H1 (cell line): ENCODE measurements around the gene DBP. TPM values are rescaled to one million over a fixed set of nuclear protein-coding genes. Genes with fewer than 3 reads are reported as not detected.

Experiments used
- CTCF ChIA-PET: fragments of 300-600 bp; sonication (Branson Sonifier 250); formaldehyde crosslinking; loops from one replicate; lab custom pipeline; 2021; ENCODE audit not compliant: partially characterized antibody; lab: Charles Lee
- POLR2A ChIA-PET: fragments of 300-600 bp; sonication (Branson Sonifier 250); formaldehyde crosslinking; loops from one replicate; lab custom pipeline; 2021; ENCODE audit warnings: inconsistent platforms; ENCODE audit not compliant: partially characterized antibody; lab: Charles Lee
- DNase-seq, 2 experiments: peaks; one replicate each; pipeline versions ENCODE4 v3.0.0 to v3.0.0-alpha.2; 2010 to 2022; ENCODE audit warnings: low spot score in 2 of 2, low read depth in 1 of 2, mixed read lengths in 1 of 2
- FAIRE-seq: peaks from 2 replicates; lab custom pipeline; 2011; peaks lifted over from hg19 to GRCh38; lab: Jason Lieb, UNC
- H2AFZ ChIP-seq: 2 replicates; pipeline ENCODE4 v1.8.1; 2012; ENCODE audit warnings: low read length, inconsistent platforms
- H2AK5ac ChIP-seq: 2 replicates; pipeline ENCODE4 v1.6.1; 2013; ENCODE audit warnings: low read depth, low read length
- H2BK120ac ChIP-seq: replicated peaks from 2 replicates; pipeline ENCODE3; 2013; ENCODE audit warnings: low read depth, low read length, inconsistent platforms
- H2BK12ac ChIP-seq: 2 replicates; pipeline ENCODE4 v1.6.1; 2013; ENCODE audit warnings: low read depth, low read length
- H2BK15ac ChIP-seq: 2 replicates; pipeline ENCODE4 v1.6.1; 2013; ENCODE audit warnings: low read length
- H2BK20ac ChIP-seq: 2 replicates; pipeline ENCODE4 v1.6.1; 2013; ENCODE audit warnings: low read length
- H2BK5ac ChIP-seq: 2 replicates; pipeline ENCODE4 v1.6.1; 2013; ENCODE audit warnings: low read depth, low read length
- H3K14ac ChIP-seq: 2 replicates; pipeline ENCODE4 v1.6.1; 2013; ENCODE audit warnings: inconsistent platforms; ENCODE audit not compliant: insufficient read length
- H3K18ac ChIP-seq: 2 replicates; pipeline ENCODE4 v1.6.1; 2013; ENCODE audit warnings: low read length; ENCODE audit errors: extremely low read depth
- H3K23ac ChIP-seq: 2 replicates; pipeline ENCODE4 v1.6.1; 2013; ENCODE audit warnings: inconsistent platforms; ENCODE audit not compliant: insufficient read length
- H3K23me2 ChIP-seq: 2 replicates; pipeline ENCODE4 v1.6.1; 2013; ENCODE audit warnings: low read depth, low read length
- H3K27ac ChIP-seq: 2 replicates; pipeline ENCODE4 v1.6.1; 2011; ENCODE audit warnings: low read depth, low read length, inconsistent platforms
- H3K27me3 ChIP-seq, 4 experiments: replicated peaks in 1 of 4; 1 replicate in 1 of 4; 2 replicates in 3 of 4; pipeline versions ENCODE4 v1.6.1 to v1.8.1; 2011 to 2013; ENCODE audit warnings: low read length in 3 of 4, mild to moderate bottlenecking in 3 of 4, inconsistent platforms in 2 of 4, mixed read lengths in 2 of 4, moderate library complexity in 1 of 4; ENCODE audit not compliant: control insufficient read depth in 3 of 4, insufficient read depth in 3 of 4; ENCODE audit errors: extremely low read depth in 1 of 4
- H3K36me3 ChIP-seq, 4 experiments: 2 replicates each; pipeline versions ENCODE4 v1.6.1 to v1.8.1; 2011 to 2013; ENCODE audit warnings: mild to moderate bottlenecking in 4 of 4, low read length in 3 of 4, moderate library complexity in 2 of 4, control low read depth in 1 of 4, inconsistent platforms in 1 of 4; ENCODE audit not compliant: insufficient read depth in 4 of 4, control insufficient read depth in 2 of 4
- H3K4ac ChIP-seq: replicated peaks from 2 replicates; pipeline ENCODE3; 2013; ENCODE audit warnings: low read length, low read depth, mixed read lengths, inconsistent platforms; ENCODE audit not compliant: insufficient read length
- H3K4me1 ChIP-seq, 4 experiments: replicated peaks in 1 of 4; 1 replicate in 1 of 4; 2 replicates in 3 of 4; pipeline versions ENCODE4 v1.6.1 to v1.8.1; 2011 to 2013; ENCODE audit warnings: low read length in 3 of 4, inconsistent platforms in 2 of 4, mixed read lengths in 1 of 4; ENCODE audit not compliant: insufficient read depth in 4 of 4, control insufficient read depth in 3 of 4
- H3K4me2 ChIP-seq, 2 experiments: 2 replicates each; pipeline versions ENCODE4 v1.6.1 to v1.8.1; 2011 to 2013; ENCODE audit warnings: low read depth in 2 of 2, low read length in 2 of 2, control low read depth in 1 of 2, inconsistent platforms in 1 of 2, mild to moderate bottlenecking in 1 of 2; ENCODE audit not compliant: insufficient read depth in 1 of 2
- H3K4me3 ChIP-seq, 4 experiments: fragments of 200-600, 300-600 bp in 1 of 4; sonication (generic), shearing (Covaris generic), sonication (Bioruptor Twin) in 1 of 4; 2 replicates each; pipeline versions ENCODE4 v1.5.1 to v1.8.1; 2011 to 2016; ENCODE audit warnings: low read length in 4 of 4, low read depth in 3 of 4, control low read depth in 2 of 4, inconsistent platforms in 2 of 4, mild to moderate bottlenecking in 2 of 4, mixed read lengths in 1 of 4, moderate library complexity in 1 of 4; ENCODE audit not compliant: insufficient read depth in 2 of 4; ENCODE audit errors: extremely low read depth in 1 of 4
- H3K56ac ChIP-seq: replicated peaks from 2 replicates; pipeline ENCODE3; 2013; ENCODE audit warnings: low read depth, mild to moderate bottlenecking, mixed read lengths, low read length, inconsistent platforms; ENCODE audit not compliant: insufficient read length
- H3K79me1 ChIP-seq: 2 replicates; pipeline ENCODE4 v1.6.1; 2013; ENCODE audit warnings: low read depth, low read length, control low read depth
- H3K79me2 ChIP-seq, 2 experiments: 2 replicates each; pipeline versions ENCODE4 v1.6.1 to v1.8.1; 2012 to 2013; ENCODE audit warnings: low read length in 2 of 2, mild to moderate bottlenecking in 2 of 2, inconsistent platforms in 1 of 2; ENCODE audit not compliant: insufficient read depth in 2 of 2, control insufficient read depth in 1 of 2
- H3K9ac ChIP-seq, 4 experiments: replicated peaks in 1 of 4; 1 replicate in 1 of 4; 2 replicates in 3 of 4; pipeline versions ENCODE4 v1.6.1 to v1.8.1; 2011 to 2013; ENCODE audit warnings: low read depth in 3 of 4, low read length in 3 of 4, control low read depth in 2 of 4, mild to moderate bottlenecking in 2 of 4, moderate library complexity in 2 of 4, inconsistent platforms in 1 of 4; ENCODE audit errors: extremely low read depth in 1 of 4
- H3K9me3 ChIP-seq, 2 experiments: 2 replicates each; pipeline versions ENCODE4 v1.6.1 to v1.8.1; 2012 to 2013; ENCODE audit warnings: mild to moderate bottlenecking in 2 of 2, moderate library complexity in 2 of 2, control low read depth in 1 of 2, inconsistent platforms in 1 of 2, low read depth in 1 of 2, low read length in 1 of 2, mixed read lengths in 1 of 2; ENCODE audit not compliant: insufficient read depth in 2 of 2
- H4K20me1 ChIP-seq, 2 experiments: replicated peaks in 1 of 2; 2 replicates each; pipeline versions ENCODE3 to v1.8.1; 2011 to 2013; ENCODE audit warnings: inconsistent platforms in 2 of 2, low read length in 2 of 2, mild to moderate bottlenecking in 1 of 2; ENCODE audit not compliant: insufficient read depth in 2 of 2, control insufficient read depth in 1 of 2
- H4K5ac ChIP-seq: 2 replicates; pipeline ENCODE4 v1.6.1; 2013; ENCODE audit warnings: low read length, low read depth, mixed read lengths, inconsistent platforms; ENCODE audit not compliant: insufficient read length
- H4K8ac ChIP-seq: 2 replicates; pipeline ENCODE4 v1.8.0; 2013; ENCODE audit warnings: mild to moderate bottlenecking, moderate library complexity, low read length, inconsistent platforms; ENCODE audit not compliant: insufficient read depth; ENCODE audit errors: extremely low read depth
- H4K91ac ChIP-seq: replicated peaks from 2 replicates; pipeline ENCODE3; 2013; ENCODE audit warnings: low read length, mixed read lengths, inconsistent platforms; ENCODE audit not compliant: insufficient read length
- BACH1 ChIP-seq: IDR thresholded peaks from 2 replicates; pipeline ENCODE4 v1.6.1; 2012; ENCODE audit warnings: low read length, improper control_type of control experiment
- GABPA ChIP-seq: IDR thresholded peaks from 2 replicates; pipeline ENCODE4 v1.6.1; 2011; ENCODE audit warnings: mild to moderate bottlenecking, low read length, moderate library complexity, borderline replicate concordance; ENCODE audit not compliant: insufficient read depth
- TCF12 ChIP-seq: IDR thresholded peaks from 2 replicates; pipeline ENCODE4 v1.6.1; 2011; ENCODE audit warnings: low read depth, mild to moderate bottlenecking, low read length
- WGBS, 2 experiments: shearing (Covaris generic) in 1 of 2; methylation state at CpG; one replicate each; pipeline versions ENCODE4 v1.1.6 to v1.1.7; 2013 to 2015; ENCODE audit warnings: low lambda C conversion rate in 2 of 2, mixed read lengths in 2 of 2, inconsistent platforms in 1 of 2, low coverage in 1 of 2, missing lambda C conversion rate in 1 of 2; ENCODE audit not compliant: insufficient replicate concordance in 2 of 2, insufficient coverage in 1 of 2, insufficient read length in 1 of 2; ENCODE audit errors: extremely low coverage in 1 of 2, missing lambda C conversion rate in 1 of 2; 5-methylcytosine and 5-hydroxymethylcytosine counted together
- polyA plus RNA-seq, 7 experiments: library from polyadenylated mRNA; depleted of rRNA in 3 of 7; stranded (reverse) in 5 of 7; unstranded in 2 of 7; fragments of >200 nt in 5 of 7; fragments of 200-250 nt in 2 of 7; gene quantifications; 1 replicate in 5 of 7; 2 replicates in 1 of 7; 4 replicates in 1 of 7; pipeline versions ENCODE4 v1.2.1 to v1.2.3, GENCODE V29; 2011 to 2013; ENCODE audit warnings: missing spikeins in 2 of 7, mixed read lengths in 2 of 7
- total RNA-seq: library from RNA; stranded (reverse); fragmentation: NEBNext Ultra II Directional; extraction: Animal tissue kit (Norgen Biotek cat#: 25700); gene quantifications from 2 replicates; pipeline ENCODE4 v1.2.1, GENCODE V29; 2021

The DBP gene
- total and polyA plus RNA-seq, 2 of the 8 experiments (the other 6 are each of a cell fraction or from before 2014, with no cell fraction given), result 7.5 to 8.3 TPM

DNA sequence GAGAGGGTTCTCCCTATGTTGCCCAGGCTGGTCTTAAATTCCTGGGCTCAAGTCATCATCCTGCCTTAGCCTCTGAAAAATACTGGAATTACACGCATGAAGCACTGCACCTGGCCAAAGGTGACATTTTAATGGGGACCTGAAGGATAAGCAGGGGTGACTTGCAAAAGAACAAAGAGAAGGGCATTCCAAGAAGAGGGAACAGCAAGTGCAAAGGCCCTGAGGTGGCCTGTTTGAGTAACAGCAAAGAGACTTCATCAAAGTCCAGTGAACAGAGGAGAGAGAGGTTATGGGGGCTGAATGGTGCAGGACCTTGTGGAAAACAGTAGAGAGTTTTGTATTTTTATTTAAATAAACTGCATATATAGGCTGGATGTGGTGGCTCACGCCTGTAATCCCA, 4.7 kb upstream of the DBP start:
- WGBS, 2 experiments, result 100% methylated on average over 2 of the region's 2 CpGs; no CpG with 5 or more reads in 1 of the 2 experiments

More for the DNA sequence above, 4.7 kb upstream of the DBP start:
- Histone ChIP-seq H3K9ac (no peak overlapping the region), H3K27ac (no peak overlapping the region), H2BK12ac (no peak overlapping the region), H3K56ac (no peak overlapping the region), H3K79me1 (no peaks in the 10 kb centered on the region), H3K18ac (no peak overlapping the region), H3K4me3 (no peak overlapping the region), H4K20me1 (no peaks in the 10 kb centered on the region), H3K9me3 (no peaks in the 10 kb centered on the region), H2BK15ac (no peak overlapping the region), H2AK5ac (no peak overlapping the region), H2AFZ (no peak overlapping the region), H3K4ac (no peak overlapping the region), H4K5ac (no peak overlapping the region), H2BK5ac (no peak overlapping the region), H4K91ac (no peak overlapping the region), H3K79me2 (peaks cover 0 to 11% of the 10 kb centered on the region in 2 experiments; a peak in 2 of 4 replicates), H4K8ac (no peak overlapping the region), H2BK20ac (no peak overlapping the region), H3K27me3 (no peaks in the 10 kb centered on the region), H3K23me2 (peaks cover 21% of the 10 kb centered on the region), H3K23ac (no peak overlapping the region), H3K4me2 (no peak overlapping the region), H3K4me1 (peaks cover 5 to 22% (median 10%) of the 10 kb centered on the region in 4 experiments), H3K14ac (no peak overlapping the region), H2BK120ac (no peak overlapping the region), H3K36me3 (no peaks in the 10 kb centered on the region)
- FAIRE-seq (no peak), DNase-seq (no peak)
- POLR2A ChIA-PET, result interaction anchor here (0.7 to 5.6 kb wide), 5 partner anchors 11 to 54 kb away, joined by 3 to 28 read pairs (median 3); partner anchors contain the start of genes FUT2 and SPHK2
- CTCF ChIA-PET, result interaction anchor here (0.6 to 1.4 kb wide), 2 partner anchors 12 to 203 kb away, joined by 3 to 4 read pairs; no protein-coding TSS in a partner anchor
- TF ChIP-seq TCF12 (no peak), BACH1 (no peak), GABPA (no peak)
